RPMI8226 (cell line): ENCODE data around the gene TANGO2.

Source experiments
- DNase-seq: peaks from one replicate; pipeline ENCODE4 v3.0.0-alpha.2; 2015

Gene TANGO2

GRCh38 chr22:19996694-19997384 lies 24.1 kb upstream of the TANGO2 start:
- DNase-seq: no peak

GRCh38 chr22:19997561-19998231 lies 23.2 kb upstream of the TANGO2 start:
- DNase-seq: no peak

GRCh38 chr22:19998232-19998951 lies 22.5 kb upstream of the TANGO2 start:
- no peak for DNase-seq

GRCh38 chr22:19998991-19999820 lies 21.7 kb upstream of the TANGO2 start:
- peak; percentile 52 for DNase-seq

GRCh38 chr22:20000246-20001081 lies 20.4 kb upstream of the TANGO2 start:
- DNase-seq: no peak

GRCh38 chr22:20001082-20001638 lies 19.8 kb upstream of the TANGO2 start:
- no peak for DNase-seq

GRCh38 chr22:20002128-20002527 lies 18.8 kb upstream of the TANGO2 start:
- DNase-seq: no peak

GRCh38 chr22:20002636-20003035 lies 18.3 kb upstream of the TANGO2 start:
- DNase-seq: no peak

GRCh38 chr22:20003304-20003703 lies 17.6 kb upstream of the TANGO2 start:
- no peak for DNase-seq

- no peak for DNase-seq
These were observed 16.4 kb upstream of the TANGO2 start for GRCh38 chr22:20004464-20004863.

GRCh38 chr22:20008221-20008995 lies 12.5 kb upstream of the TANGO2 start:
- DNase-seq: no peak

GRCh38 chr22:20009018-20009491 lies 11.9 kb upstream of the TANGO2 start:
- no peak for DNase-seq

- DNase-seq: no peak
These were observed 11.2 kb upstream of the TANGO2 start for GRCh38 chr22:20009582-20010306.

GRCh38 chr22:20010307-20011122 lies 10.4 kb upstream of the TANGO2 start:
- no peak for DNase-seq

- DNase-seq: no peak
These were observed 9.6 kb upstream of the TANGO2 start for GRCh38 chr22:20011123-20011992.

- DNase-seq: no peak
These were observed 8.7 kb upstream of the TANGO2 start for GRCh38 chr22:20011993-20012740.

GRCh38 chr22:20012741-20013331 lies 8.1 kb upstream of the TANGO2 start:
- no peak for DNase-seq
